22Rv1 (cell line): Measurements from ENCODE around the gene COX14.
A peak's percentile ranks its signal among the peaks of the same experiment; 100 is the strongest.

Experiments
- H3K27ac ChIP-seq: fragments of 450-650 bp; 2 replicates; pipeline ENCODE4 v1.5.1; 2017
- ZFX ChIP-seq: fragments of 450-650 bp; IDR thresholded peaks from 2 replicates; pipeline ENCODE4 v1.6.1; 2017; ENCODE audit warnings: antibody characterized with exemption, borderline replicate concordance
- TF ChIP-seq, protein P1 (sequence below): fragments of 450-650 bp; IDR thresholded peaks from 2 replicates; pipeline ENCODE4 v1.5.1; 2017; ENCODE audit warnings: mild to moderate bottlenecking

The COX14 gene

DNA sequence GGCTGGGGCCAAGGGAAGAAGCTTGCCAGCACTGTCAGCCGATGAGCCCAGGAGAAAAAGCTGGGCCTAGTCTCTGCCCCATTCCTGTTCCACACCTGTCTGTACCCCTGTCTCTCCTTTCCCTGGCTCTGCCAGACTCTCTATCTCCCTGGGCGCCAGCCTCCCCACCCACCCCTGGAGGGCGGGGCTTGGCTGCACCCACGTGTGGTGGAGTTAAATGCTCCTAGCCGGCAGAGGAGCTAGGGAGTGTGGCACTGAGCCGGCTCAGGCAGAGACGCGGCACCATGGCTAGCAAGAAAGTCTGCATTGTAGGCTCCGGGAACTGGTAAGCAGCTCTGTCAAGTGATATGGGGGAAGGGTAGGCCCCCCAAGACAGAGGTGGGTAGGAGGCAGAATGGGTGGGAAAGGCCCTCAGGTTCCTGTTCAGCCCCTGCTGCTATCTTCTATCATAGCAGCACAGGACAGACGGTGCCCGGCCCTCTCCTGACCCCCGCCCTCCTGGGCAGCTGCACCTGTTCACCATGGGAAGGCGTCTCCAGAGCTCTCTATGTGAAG lies 8.2 kb upstream of the COX14 start, which contains the start of gene GPD1:
Gene GPD1, plus strand, starts transcription at position 242 of the 555 bp plus-strand sequence. Its CDS starts 43 bp downstream, at position 285.
- TF ChIP-seq, protein P1, sequence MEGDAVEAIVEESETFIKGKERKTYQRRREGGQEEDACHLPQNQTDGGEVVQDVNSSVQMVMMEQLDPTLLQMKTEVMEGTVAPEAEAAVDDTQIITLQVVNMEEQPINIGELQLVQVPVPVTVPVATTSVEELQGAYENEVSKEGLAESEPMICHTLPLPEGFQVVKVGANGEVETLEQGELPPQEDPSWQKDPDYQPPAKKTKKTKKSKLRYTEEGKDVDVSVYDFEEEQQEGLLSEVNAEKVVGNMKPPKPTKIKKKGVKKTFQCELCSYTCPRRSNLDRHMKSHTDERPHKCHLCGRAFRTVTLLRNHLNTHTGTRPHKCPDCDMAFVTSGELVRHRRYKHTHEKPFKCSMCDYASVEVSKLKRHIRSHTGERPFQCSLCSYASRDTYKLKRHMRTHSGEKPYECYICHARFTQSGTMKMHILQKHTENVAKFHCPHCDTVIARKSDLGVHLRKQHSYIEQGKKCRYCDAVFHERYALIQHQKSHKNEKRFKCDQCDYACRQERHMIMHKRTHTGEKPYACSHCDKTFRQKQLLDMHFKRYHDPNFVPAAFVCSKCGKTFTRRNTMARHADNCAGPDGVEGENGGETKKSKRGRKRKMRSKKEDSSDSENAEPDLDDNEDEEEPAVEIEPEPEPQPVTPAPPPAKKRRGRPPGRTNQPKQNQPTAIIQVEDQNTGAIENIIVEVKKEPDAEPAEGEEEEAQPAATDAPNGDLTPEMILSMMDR: peak; percentile 28; the same call in 1 of the 2 replicates
- TF ChIP-seq ZFX: no peak
- 0 out of 2 replicates have a peak within 1 kb of the TSS, but pooled peaks have one; percentile 20 for H3K27ac ChIP-seq

DNA sequence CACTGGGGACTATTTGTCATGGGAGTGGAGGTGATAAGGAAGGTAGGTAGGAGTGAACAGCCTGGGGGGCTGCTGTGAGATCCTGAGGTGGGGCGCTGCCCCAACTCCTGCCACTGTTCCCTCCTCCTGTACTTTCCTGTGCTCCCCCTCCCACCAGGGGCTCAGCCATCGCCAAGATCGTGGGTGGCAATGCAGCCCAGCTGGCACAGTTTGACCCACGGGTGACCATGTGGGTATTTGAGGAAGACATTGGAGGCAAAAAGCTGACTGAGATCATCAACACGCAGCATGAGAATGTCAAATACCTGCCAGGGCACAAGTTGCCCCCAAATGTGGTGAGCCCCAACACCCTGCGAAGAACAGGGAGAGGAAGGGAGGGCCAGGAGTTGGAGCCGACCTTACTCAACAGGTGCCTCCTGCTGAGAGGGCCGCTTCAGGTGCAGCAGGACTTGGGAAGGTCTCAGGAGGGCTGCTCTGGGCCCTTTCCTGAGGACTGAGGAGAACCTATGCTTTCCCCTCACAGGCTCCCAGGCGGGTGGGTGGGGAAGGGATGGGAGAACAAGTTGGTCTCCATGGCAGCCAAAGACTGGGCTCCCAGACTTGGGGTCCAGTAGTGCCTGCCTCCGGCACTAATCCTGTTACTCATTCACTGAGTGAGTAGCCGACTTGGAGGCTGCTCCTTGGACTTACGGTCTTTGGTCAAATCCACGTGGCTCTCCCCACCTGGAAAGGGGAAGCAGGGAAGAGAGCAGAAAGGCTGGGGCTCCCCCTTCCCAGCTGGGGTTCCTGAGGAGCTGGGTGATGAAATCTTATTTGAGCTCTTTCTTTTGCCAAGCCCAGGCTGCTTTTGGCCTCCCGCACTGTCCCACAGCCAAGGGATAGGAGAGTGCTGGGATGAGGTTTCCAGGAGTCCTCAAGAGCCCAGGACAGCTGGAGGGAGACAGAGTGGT lies 7.3 kb upstream of the COX14 start:
- H3K27ac ChIP-seq: no peak overlapping the region
- TF ChIP-seq, protein P1: no peak
- TF ChIP-seq ZFX: no peak

DNA sequence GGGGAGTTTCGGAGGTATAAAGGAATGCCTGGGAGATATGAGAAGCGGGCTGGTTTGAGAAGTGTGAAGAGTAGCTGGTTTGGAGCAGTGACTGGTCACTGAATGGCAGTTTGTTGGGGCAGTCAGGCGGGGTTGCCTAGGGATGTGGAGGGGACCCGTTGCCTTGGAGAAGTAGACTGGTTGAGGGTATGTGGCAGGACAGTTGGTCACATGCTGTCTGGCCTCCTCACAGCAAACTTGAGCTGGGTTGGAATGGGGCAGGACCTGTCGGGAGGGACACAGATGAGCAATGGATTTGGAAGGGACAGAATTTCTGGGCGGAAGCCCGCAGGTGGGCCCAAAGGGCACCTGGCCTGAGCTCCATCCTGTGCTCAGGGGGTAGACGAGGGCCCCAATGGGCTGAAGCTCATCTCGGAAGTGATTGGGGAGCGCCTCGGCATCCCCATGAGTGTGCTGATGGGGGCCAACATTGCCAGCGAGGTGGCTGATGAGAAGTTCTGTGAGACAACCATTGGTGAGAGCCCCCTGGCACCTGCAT lies 6.1 kb upstream of the COX14 start:
- H3K27ac ChIP-seq: no peak overlapping the region
- TF ChIP-seq, protein P1: no peak
- TF ChIP-seq ZFX: no peak

DNA sequence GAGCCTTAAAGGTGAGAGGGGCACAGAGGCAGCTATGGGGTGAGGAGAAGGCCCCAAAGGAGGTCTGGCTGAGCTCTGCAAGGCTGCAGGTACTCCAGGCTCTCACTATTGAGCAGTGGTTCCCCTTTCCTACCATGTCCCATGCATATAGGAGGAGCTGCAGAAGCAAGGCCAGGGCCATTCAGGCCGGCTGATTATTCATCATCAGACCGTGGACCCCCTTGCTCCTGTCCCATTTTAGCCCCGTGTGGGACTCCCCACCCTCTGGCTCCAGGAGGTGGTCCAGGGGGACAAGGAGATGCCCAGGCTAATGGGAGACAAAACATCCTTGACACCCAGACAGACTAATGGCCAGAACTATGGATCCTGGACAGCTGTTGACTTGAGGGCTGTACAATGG lies 5.1 kb upstream of the COX14 start:
- H3K27ac ChIP-seq: no peak overlapping the region
- TF ChIP-seq, protein P1: no peak

DNA sequence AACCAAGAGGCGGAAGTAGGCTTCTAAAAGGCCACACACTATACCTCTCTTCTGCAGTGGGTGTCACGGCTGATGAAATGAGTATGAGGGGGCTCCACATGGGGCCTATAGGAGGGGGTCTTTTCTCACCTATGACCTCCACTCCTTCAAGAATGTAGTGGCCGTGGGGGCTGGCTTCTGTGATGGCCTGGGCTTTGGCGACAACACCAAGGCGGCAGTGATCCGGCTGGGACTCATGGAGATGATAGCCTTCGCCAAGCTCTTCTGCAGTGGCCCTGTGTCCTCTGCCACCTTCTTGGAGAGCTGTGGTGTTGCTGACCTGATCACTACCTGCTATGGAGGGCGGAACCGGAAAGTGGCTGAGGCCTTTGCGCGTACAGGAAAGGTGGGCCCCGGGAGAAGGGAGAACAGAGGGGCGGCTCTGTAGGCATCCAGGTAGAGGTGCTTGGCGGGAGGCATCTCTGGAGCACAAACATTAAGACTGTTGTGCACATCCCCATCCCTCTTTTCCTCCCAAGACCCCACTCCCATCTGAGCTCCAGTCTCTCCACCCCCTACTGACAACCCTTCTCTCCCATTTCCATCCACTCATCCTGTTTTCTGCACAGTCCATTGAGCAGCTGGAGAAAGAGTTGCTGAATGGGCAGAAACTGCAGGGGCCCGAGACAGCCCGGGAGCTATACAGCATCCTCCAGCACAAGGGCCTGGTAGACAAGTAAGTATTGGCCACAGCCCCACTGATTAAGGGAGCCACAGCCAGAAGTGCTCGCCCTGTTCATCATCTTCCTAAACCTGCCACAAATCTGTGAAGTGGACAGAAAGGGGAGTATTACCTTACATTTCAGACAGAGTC lies 4.4 kb upstream of the COX14 start:
- TF ChIP-seq ZFX: no peak
- TF ChIP-seq, protein P1: no peak
- H3K27ac ChIP-seq: no peak overlapping the region

DNA sequence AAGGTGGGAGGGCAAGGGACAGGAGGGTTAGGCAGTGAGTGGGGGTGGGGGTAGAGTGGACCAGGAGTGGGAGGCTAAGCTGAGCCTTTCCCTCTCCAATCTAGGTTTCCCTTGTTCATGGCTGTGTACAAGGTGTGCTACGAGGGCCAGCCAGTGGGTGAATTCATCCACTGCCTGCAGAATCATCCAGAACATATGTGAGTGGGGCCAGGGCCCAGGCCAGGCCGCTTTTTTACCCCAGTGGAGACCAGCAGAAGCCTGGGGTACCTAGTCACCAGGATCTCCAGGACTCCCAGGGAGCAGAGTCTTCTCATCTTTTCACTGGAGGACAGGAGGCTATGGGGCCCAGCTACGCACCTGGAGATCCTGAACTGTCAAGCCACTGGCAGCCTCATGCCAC lies 2.7 kb upstream of the COX14 start:
- no peak for TF ChIP-seq ZFX
- TF ChIP-seq, protein P1: no peak
- no peak overlapping the region for H3K27ac ChIP-seq
